Urothelium cell line (cell line): ENCODE measurements around the gene STEAP3.
A peak's percentile ranks its signal among the peaks of the same experiment; 100 is the strongest.

Experiments used
- DNase-seq: peaks from one replicate; pipeline ENCODE4 v3.0.0; 2011; ENCODE audit warnings: low spot score, mixed read lengths
- FAIRE-seq: peaks from 2 replicates; lab custom pipeline; 2011; peaks lifted over from hg19 to GRCh38; lab: Jason Lieb, UNC

The STEAP3 gene

DNA sequence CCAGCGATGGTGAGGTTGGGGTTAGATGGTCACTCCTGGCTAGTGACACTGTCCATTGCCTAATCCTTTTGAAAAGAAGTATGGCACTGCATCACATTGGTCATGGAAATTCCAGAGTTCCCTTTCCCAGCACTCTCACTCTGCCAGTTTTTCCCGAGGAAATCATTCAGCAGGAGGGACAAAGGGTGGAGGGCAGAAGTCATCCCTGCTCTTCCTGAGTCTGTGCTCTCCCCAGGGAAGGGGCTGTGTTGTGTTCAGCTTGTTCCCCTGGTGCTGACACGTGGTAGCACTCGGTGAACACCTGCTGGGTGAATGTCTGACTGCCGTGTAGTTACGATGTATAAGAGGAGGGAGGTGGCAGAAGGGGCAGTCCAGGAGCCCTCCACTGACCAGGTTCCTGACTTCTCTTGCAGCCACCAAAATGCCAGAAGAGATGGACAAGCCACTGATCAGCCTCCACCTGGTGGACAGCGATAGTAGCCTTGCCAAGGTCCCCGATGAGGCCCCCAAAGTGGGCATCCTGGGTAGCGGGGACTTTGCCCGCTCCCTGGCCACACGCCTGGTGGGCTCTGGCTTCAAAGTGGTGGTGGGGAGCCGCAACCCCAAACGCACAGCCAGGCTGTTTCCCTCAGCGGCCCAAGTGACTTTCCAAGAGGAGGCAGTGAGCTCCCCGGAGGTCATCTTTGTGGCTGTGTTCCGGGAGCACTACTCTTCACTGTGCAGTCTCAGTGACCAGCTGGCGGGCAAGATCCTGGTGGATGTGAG, 21.6 kb downstream of the STEAP3 start:
- DNase-seq, result no peak
- peak; percentile 87 for FAIRE-seq

GRCh38 chr2:119245841-119246230, 22.2 kb downstream of the STEAP3 start:
- no peak for FAIRE-seq
- DNase-seq, result no peak

DNA sequence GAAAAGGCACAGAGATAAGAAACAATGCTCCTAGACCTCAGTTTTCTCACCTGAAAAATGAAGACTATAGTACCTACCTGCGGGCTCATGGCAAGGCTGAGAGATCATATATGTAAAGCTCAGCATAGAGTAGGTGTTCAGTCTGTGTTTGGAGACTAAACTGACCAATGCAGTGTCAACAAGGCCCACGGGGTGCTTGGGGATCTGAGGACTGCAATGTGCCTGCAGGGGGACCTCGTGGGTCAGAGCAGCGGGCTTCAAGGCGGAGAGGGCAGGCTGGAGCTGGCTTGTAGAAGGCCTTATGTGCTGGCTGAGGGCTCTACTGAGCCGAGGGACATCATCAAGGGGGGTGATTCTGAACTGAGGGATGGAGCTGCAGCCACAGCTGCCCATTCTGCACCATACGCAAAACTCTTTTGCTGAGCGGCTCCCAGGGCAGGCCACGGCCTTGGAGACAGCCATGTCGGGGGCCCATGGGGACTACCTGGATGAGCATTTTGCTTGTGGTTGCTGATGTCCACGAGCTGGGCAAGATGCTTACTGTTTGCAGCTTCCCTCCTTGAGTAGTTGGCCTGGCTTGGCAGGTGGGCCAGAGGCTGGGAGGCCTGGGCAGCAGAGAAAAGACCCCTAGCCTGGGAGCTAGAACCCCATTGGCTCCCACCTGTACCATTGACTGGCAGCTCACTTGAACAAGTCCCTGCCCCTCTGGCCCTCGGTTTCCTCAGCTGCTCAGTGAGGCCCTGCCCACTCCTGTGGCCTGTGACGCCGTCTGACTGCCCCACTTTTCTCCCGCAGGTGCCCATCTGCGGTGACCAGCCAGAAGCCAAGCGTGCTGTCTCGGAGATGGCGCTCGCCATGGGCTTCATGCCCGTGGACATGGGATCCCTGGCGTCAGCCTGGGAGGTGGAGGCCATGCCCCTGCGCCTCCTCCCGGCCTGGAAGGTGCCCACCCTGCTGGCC, 23.5 kb downstream of the STEAP3 start:
- no peak for DNase-seq
- peak; percentile 37 for FAIRE-seq

- FAIRE-seq, result peak; percentile 89
- DNase-seq, result no peak
Measured at GRCh38 chr2:119247844-119248271, 24.2 kb downstream of the STEAP3 start.

DNA sequence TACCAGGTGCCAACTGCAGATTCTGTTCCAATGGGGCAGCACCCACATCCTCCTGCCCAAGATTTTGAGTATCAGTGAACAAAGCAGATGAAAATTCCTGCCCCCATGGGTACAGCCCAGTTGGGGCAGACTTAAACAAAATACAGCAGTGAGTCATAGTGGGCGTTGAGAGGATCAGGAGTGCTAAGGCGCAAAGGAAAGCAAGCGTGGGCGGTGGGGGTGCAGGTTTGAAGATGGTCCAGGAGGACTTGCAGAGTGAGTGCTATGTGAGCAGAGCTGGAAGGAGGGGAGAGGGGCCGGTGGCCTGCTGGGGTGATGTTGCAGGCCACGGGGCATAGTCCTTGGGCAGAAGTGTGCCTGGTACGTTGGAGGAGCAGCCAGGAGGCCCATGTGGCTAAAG, 24.7 kb downstream of the STEAP3 start:
- FAIRE-seq (peak; percentile 95), DNase-seq (peak; percentile 76)

- DNase-seq, result no peak
- no peak for FAIRE-seq
Measured at GRCh38 chr2:119248751-119249150, 25.1 kb downstream of the STEAP3 start.

GRCh38 chr2:119249311-119249710, 25.7 kb downstream of the STEAP3 start:
- FAIRE-seq, result no peak

DNA sequence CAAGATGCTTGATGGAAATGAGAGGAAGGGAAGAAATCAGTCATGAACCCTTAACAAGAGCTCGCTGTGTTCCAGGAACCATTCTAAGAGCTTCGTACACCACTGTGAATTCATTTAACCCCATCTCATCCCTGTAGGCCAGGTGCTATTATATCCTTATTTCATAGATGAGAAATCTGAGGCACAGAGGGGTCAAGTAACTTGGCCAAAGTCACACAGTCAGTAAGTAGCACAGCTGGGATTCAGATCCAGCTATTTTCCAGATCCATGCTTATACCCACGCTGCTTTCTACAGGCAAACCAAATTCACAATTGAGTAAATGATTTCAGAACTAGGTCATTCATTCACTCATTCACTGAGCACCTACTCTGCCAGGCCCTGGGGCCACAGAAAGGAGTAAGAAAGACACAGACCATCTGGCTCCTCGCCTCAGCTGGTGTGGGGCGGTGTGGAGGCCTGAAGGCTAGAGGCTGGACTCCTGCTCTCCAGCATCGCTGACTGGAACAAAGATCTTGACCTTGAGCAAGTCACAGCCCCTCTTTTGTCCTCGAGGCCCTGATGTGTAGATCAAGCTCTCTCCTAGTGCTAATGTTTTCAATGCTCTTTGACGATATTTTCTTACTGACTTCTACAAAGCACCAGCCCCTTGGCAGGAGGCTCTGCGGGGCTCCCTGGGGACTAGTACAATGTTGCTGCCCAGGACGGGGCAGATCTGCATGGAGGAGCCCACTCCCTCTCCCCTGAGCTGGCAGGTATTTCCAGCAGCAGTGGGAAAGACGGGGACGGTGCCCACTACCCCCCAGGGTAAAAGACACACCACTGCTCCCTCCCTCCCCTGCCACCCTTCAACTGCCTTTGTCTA, 26.5 kb downstream of the STEAP3 start:
- no peak for DNase-seq

More at GRCh38 chr2:119249311-119249710, 25.7 kb downstream of the STEAP3 start:
- DNase-seq, result no peak

GRCh38 chr2:119250718-119251290, 27.2 kb downstream of the STEAP3 start:
- DNase-seq (no peak), FAIRE-seq (no peak)

More for the DNA sequence above, 26.5 kb downstream of the STEAP3 start:
- peak; percentile 48 for FAIRE-seq

DNA sequence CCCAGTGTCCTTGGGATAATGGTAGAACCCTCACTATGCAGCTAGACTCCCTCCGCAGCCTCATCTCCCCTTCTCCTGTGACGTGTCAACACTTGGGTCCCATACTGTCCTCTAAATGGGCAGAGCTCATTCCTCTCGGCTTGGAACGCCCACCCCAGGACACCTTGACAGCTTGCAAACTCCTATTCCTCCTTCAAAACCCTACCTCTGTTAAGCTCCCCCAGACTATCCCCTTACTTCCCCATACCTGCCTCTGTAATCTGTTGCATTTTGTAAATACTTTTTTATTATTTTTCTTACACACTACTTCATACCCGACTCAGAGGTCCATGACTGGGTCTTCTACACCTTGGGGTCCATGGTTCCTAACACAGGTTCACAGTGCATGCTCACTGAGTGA, 28.0 kb downstream of the STEAP3 start:
- DNase-seq (no peak), FAIRE-seq (no peak)

- peak; percentile 99 for FAIRE-seq
Measured at GRCh38 chr2:119252186-119253113, 28.8 kb downstream of the STEAP3 start.

GRCh38 chr2:119253114-119253702, 29.6 kb downstream of the STEAP3 start:
- FAIRE-seq, result no peak
- DNase-seq, result no peak

More at GRCh38 chr2:119252186-119253113, 28.8 kb downstream of the STEAP3 start:
- peak; percentile 90 for DNase-seq

DNA sequence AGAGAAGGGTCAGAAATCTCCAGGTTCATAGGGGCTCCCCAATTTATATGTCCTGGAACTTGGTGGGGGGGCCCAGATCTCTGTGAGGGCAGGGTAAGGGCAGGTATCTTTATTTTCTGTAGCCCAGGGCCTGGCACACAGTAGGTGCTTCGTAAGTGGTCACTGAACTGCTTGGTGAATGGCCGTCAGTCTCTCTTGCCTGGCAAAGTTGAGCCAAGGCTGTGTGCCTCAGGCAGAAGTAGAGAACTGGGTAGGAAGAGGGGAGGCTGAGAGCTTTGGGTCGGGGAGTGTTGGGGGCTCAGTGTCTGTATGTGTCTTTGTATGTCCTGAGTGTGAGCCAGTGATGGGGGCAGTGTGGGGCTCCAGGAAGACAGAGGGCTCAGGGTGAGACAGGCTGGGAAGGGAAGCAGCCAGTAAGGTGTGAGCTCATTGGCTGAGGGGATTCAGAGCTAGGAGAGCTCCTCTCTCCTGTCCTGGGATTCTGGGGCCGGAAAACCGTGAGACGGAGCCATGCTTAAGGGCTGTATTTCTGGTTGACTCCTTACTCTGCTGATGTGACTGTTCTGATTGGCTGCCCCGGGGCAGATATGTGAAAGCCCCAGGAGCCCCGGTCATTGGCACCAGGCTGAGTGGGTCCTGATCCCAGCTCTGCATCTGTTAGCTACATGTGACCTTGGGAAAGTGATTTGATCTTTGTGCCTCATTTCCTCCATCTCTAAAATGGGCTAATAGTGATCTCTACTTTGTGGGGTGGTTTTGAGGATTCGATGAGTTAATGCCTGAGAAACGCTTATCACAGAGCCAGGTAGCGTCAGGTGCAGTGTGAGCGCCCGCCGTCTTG, 30.3 kb downstream of the STEAP3 start:
- peak; percentile 48 for FAIRE-seq
- no peak for DNase-seq

DNA sequence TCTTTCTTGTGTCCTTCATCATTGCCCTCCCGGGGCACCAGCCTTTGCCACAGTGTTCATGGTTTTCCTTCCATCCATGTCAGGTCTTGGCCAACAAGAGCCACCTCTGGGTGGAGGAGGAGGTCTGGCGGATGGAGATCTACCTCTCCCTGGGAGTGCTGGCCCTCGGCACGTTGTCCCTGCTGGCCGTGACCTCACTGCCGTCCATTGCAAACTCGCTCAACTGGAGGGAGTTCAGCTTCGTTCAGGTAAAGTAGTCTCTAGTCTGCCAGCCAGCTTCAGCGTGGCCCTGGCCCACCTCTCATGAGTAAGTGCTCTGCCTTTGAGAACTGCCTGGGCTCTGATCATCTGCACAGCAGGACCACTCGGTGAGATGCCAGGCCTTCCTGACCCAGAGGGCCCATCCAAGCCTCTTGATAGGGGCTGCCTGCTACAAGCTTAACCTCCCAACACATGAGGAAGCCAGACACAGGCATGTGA, 31.0 kb downstream of the STEAP3 start:
- DNase-seq, result no peak
- FAIRE-seq, result peak; percentile 70

- FAIRE-seq (peak; percentile 99), DNase-seq (peak; percentile 88)
Measured at GRCh38 chr2:119255760-119256581, 32.3 kb downstream of the STEAP3 start.

DNA sequence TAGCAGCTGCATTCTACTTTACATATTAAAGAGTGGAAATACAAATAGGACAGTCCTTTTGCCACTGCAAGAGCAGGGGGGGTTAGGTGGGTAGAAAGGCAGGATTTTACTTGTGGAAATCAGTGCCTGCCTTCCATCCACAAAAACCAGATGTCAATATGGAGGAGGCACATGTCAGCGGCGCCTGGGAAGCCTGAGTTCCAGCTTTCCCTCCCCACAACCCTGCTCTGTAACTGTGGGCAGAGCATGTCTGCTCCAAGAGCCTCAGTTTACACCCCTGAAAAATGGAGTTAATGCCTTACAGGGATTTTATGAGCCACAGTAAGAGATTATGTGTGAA, 32.9 kb downstream of the STEAP3 start:
- FAIRE-seq (peak; percentile 58), DNase-seq (no peak)

DNA sequence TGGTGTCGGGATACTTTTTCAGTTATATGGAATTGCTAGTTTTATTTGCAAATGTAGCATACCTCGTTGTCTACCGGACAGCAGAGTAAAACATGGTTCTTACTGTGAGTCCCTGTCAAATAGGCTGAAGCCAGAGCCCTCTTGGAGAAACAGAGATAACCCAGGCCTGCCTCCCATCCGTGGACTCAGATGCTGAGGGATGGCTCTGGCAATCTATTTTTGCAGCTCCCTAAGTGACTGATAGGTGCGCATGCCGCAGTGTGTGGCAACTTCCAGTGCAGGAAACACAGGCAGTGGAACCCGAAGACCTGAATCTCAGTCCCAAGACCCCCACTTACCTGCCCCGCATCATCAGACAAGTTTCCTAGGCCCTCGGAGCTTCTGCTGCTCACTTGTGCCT, 33.6 kb downstream of the STEAP3 start:
- FAIRE-seq, result no peak
- no peak for DNase-seq
